ENCODE results near the gene DPP10.

Gene DPP10

GRCh38 chr2:115481842-115482241 is 1039.4 kb downstream of the DPP10 start:
- no peak for FAIRE-seq

GRCh38 chr2:115483666-115484065 is 1041.2 kb downstream of the DPP10 start:
- FAIRE-seq, result no peak

GRCh38 chr2:115484486-115484885 is 1042.0 kb downstream of the DPP10 start:
- no peak for FAIRE-seq

- no peak for FAIRE-seq
These were observed 1042.5 kb downstream of the DPP10 start for GRCh38 chr2:115484983-115485382.

GRCh38 chr2:115491186-115491793 is 1048.8 kb downstream of the DPP10 start:
- no peak for FAIRE-seq

GRCh38 chr2:115505331-115505730 is 1062.9 kb downstream of the DPP10 start:
- no peak for FAIRE-seq

- FAIRE-seq, result no peak
These were observed 1078.3 kb downstream of the DPP10 start for GRCh38 chr2:115520727-115521126.

- FAIRE-seq, result no peak
These were observed 1082.0 kb downstream of the DPP10 start for GRCh38 chr2:115524452-115524851.

GRCh38 chr2:115529627-115530026 is 1087.2 kb downstream of the DPP10 start:
- no peak for FAIRE-seq

GRCh38 chr2:115533081-115533480 is 1090.6 kb downstream of the DPP10 start:
- FAIRE-seq, result no peak

GRCh38 chr2:115541814-115542213 is 1099.4 kb downstream of the DPP10 start:
- no peak for FAIRE-seq

GRCh38 chr2:115542331-115542730 is 1099.9 kb downstream of the DPP10 start:
- no peak for FAIRE-seq

GRCh38 chr2:115543024-115543423 is 1100.6 kb downstream of the DPP10 start:
- no peak for FAIRE-seq

- no peak for FAIRE-seq
These were observed 1101.0 kb downstream of the DPP10 start for GRCh38 chr2:115543461-115543860.

- FAIRE-seq, result no peak
These were observed 1107.2 kb downstream of the DPP10 start for GRCh38 chr2:115549611-115550130.

- no peak for FAIRE-seq
These were observed 1110.3 kb downstream of the DPP10 start for GRCh38 chr2:115552726-115553125.

- FAIRE-seq, result no peak
These were observed 1111.7 kb downstream of the DPP10 start for GRCh38 chr2:115554153-115554552.

GRCh38 chr2:115558725-115559124 is 1116.3 kb downstream of the DPP10 start:
- FAIRE-seq, result no peak

- FAIRE-seq, result no peak
These were observed 1118.2 kb downstream of the DPP10 start for GRCh38 chr2:115560666-115561065.

GRCh38 chr2:115568643-115569042 is 1126.2 kb downstream of the DPP10 start:
- FAIRE-seq, result no peak

- no peak for FAIRE-seq
These were observed 1127.1 kb downstream of the DPP10 start for GRCh38 chr2:115569547-115569946.

GRCh38 chr2:115572746-115573145 is 1130.3 kb downstream of the DPP10 start:
- no peak for FAIRE-seq

GRCh38 chr2:115573756-115574155 is 1131.3 kb downstream of the DPP10 start:
- FAIRE-seq, result no peak

GRCh38 chr2:115574667-115575066 is 1132.2 kb downstream of the DPP10 start:
- FAIRE-seq, result no peak

- FAIRE-seq, result no peak
These were observed 1138.3 kb downstream of the DPP10 start for GRCh38 chr2:115580784-115581183.
